GM23338 (cell line): ENCODE data around the gene EEA1. TPM values are rescaled to one million over a fixed set of nuclear protein-coding genes. Genes with fewer than 3 reads are reported as not detected.

Experiments used
- ATAC-seq: fragments of 200-7000 bp; cut with Tn5 transposase; 3 replicates; pipeline ENCODE4 v1.9.1; 2020
- DNase-seq: peaks from one replicate; pipeline ENCODE4 v3.0.0-alpha.2; 2015; ENCODE audit warnings: low spot score
- H2AFZ ChIP-seq: fragments of 200-600 bp; sonication (generic); 2 replicates; pipeline ENCODE4 v1.8.0; 2016; ENCODE audit warnings: antibody characterized with exemption, mild to moderate bottlenecking, moderate library complexity
- H3F3A ChIP-seq: fragments of 200-600 bp; sonication (generic); replicated peaks from 2 replicates; pipeline ENCODE4 v1.8.0; 2017; ENCODE audit warnings: antibody characterized with exemption, mixed run types, low read depth
- H3K27ac ChIP-seq: fragments of 200-600 bp; sonication (generic); 2 replicates; pipeline ENCODE4 v1.6.1; 2016; ENCODE audit warnings: low read depth
- H3K27me3 ChIP-seq: fragments of 200-600 bp; sonication (generic); 2 replicates; pipeline ENCODE4 v1.8.0; 2016; ENCODE audit warnings: mild to moderate bottlenecking, mixed run types, moderate library complexity; ENCODE audit not compliant: insufficient read depth
- H3K36me3 ChIP-seq: fragments of 200-600 bp; sonication (generic); 2 replicates; pipeline ENCODE4 v1.8.0; 2016; ENCODE audit warnings: mild to moderate bottlenecking; ENCODE audit not compliant: insufficient read depth
- H3K4me1 ChIP-seq: fragments of 200-600 bp; sonication (generic); 2 replicates; pipeline ENCODE4 v1.8.0; 2016; ENCODE audit warnings: mild to moderate bottlenecking, moderate library complexity; ENCODE audit not compliant: insufficient read depth
- H3K4me2 ChIP-seq: fragments of 200-600 bp; sonication (generic); 2 replicates; pipeline ENCODE4 v1.7.1; 2017; ENCODE audit warnings: mixed run types
- H3K4me3 ChIP-seq: fragments of 200-600 bp; sonication (generic); 2 replicates; pipeline ENCODE4 v1.6.1; 2016; ENCODE audit warnings: mixed run types
- H3K79me2 ChIP-seq: fragments of 200-600 bp; sonication (generic); replicated peaks from 2 replicates; pipeline ENCODE4 v1.8.0; 2017; ENCODE audit warnings: mild to moderate bottlenecking; ENCODE audit not compliant: insufficient read depth
- H3K9me2 ChIP-seq: fragments of 200-600 bp; sonication (generic); 2 replicates; pipeline ENCODE4 v1.8.0; 2017; ENCODE audit not compliant: insufficient read depth
- H4K20me1 ChIP-seq: fragments of 200-600 bp; sonication (generic); replicated peaks from 2 replicates; pipeline ENCODE4 v1.8.0; 2017; ENCODE audit warnings: mild to moderate bottlenecking; ENCODE audit not compliant: insufficient read depth
- H3K27ac Mint-ChIP-seq: 2 replicates; pipeline ENCODE4 v1.8.0; 2020; ENCODE audit warnings: inconsistent platforms, mild to moderate bottlenecking, moderate library complexity, mixed read lengths
- H3K27me3 Mint-ChIP-seq: 3 replicates; pipeline ENCODE4 v1.8.0; 2022; ENCODE audit warnings: low read depth, mild to moderate bottlenecking, moderate library complexity, mixed read lengths, inconsistent platforms; ENCODE audit not compliant: insufficient read depth, poor library complexity
- H3K36me3 Mint-ChIP-seq: 3 replicates; pipeline ENCODE4 v1.8.0; 2021; ENCODE audit warnings: low read depth, mild to moderate bottlenecking, inconsistent platforms, moderate library complexity, mixed read lengths
- H3K4me1 Mint-ChIP-seq: 3 replicates; pipeline ENCODE4 v1.8.0; 2020; ENCODE audit warnings: mild to moderate bottlenecking, inconsistent platforms, mixed read lengths
- H3K4me3 Mint-ChIP-seq: 3 replicates; pipeline ENCODE4 v1.8.0; 2021; ENCODE audit warnings: moderate library complexity, mild to moderate bottlenecking, inconsistent platforms, mixed read lengths
- H3K9me3 Mint-ChIP-seq: 3 replicates; pipeline ENCODE4 v1.8.0; 2020; ENCODE audit warnings: moderate library complexity, mild to moderate bottlenecking, inconsistent platforms, mixed read lengths
- CREB1 ChIP-seq: fragments of 250-450 bp; sonication (Bioruptor Pico); IDR thresholded peaks from 2 replicates; pipeline ENCODE4 v1.5.0; 2020; ENCODE audit warnings: low read depth, mild to moderate bottlenecking, moderate library complexity
- CTCF ChIP-seq, 2 experiments: fragments of 200-600 bp in 1 of 2; sonication (generic) in 1 of 2; conservative IDR thresholded peaks; 2 replicates each; pipeline versions ENCODE4 v1.5.1 to v1.6.1; 2016 to 2017; ENCODE audit warnings: antibody characterized with exemption in 2 of 2, low read depth in 2 of 2, mild to moderate bottlenecking in 2 of 2, moderate library complexity in 1 of 2
- EZH2phosphoT487 ChIP-seq: fragments of 200-600 bp; sonication (generic); IDR thresholded peaks from one replicate; pipeline ENCODE4 v1.8.1; 2018; ENCODE audit warnings: antibody characterized with exemption; ENCODE audit not compliant: unreplicated experiment
- NANOG ChIP-seq: IDR thresholded peaks from 2 replicates; pipeline ENCODE4 v1.6.1; 2016; ENCODE audit warnings: antibody characterized with exemption, borderline replicate concordance
- POLR2AphosphoS5 ChIP-seq: IDR thresholded peaks from 2 replicates; pipeline ENCODE4 v1.6.1; 2016; ENCODE audit warnings: antibody characterized with exemption, low read depth
- REST ChIP-seq: IDR thresholded peaks from one replicate; pipeline ENCODE4 v1.6.1; 2018; ENCODE audit warnings: antibody characterized with exemption; ENCODE audit not compliant: unreplicated experiment
- STAT1 ChIP-seq: IDR thresholded peaks from one replicate; pipeline ENCODE4 v1.6.1; 2016; ENCODE audit warnings: antibody characterized with exemption; ENCODE audit not compliant: unreplicated experiment
- ZNF114 ChIP-seq: fragments of 250-450 bp; sonication (Bioruptor Pico); IDR thresholded peaks from 2 replicates; pipeline ENCODE4 v1.5.0; 2020; ENCODE audit warnings: mild to moderate bottlenecking, moderate library complexity
- ZNF331 ChIP-seq: fragments of 250-450 bp; sonication (Bioruptor Pico); IDR thresholded peaks from 2 replicates; pipeline ENCODE4 v1.5.0; 2020; ENCODE audit warnings: low read depth, mild to moderate bottlenecking, moderate library complexity
- polyA plus RNA-seq: library from polyadenylated mRNA; unstranded; fragments of >200 nt; fragmentation: Nextera tagmentation; extraction: Ambion mirVana; gene quantifications from 2 replicates; pipeline ENCODE4 v1.2.1, GENCODE V29; 2016
- total RNA-seq: library from RNA; depleted of rRNA; stranded (reverse); fragments of >200 nt; shearing (Covaris generic); gene quantifications from 2 replicates; pipeline ENCODE4 v1.2.3, GENCODE V29; 2014

EEA1 gene
- total and polyA plus RNA-seq, 2 experiments from 2014 or later = 10.0 to 41.1 TPM

- Mint-ChIP-seq H3K27ac (no peak overlapping the region), H3K36me3 (peaks cover 10% of the 10 kb centered on the region)
- no peak for DNase-seq
Measured at GRCh38 chr12:92803903-92804302, 125.2 kb downstream of the EEA1 start.

GRCh38 chr12:92802906-92803305 is 126.2 kb downstream of the EEA1 start:
- Mint-ChIP-seq H3K4me3 (no peak overlapping the region), H3K36me3 (peaks cover 5% of the 10 kb centered on the region), H3K4me1 (no peaks in the 10 kb centered on the region), H3K27ac (no peak overlapping the region), H3K27me3 (no peaks in the 10 kb centered on the region), H3K9me3 (no peaks in the 10 kb centered on the region)
- DNase-seq = no peak
- Histone ChIP-seq H3K4me2 (no peak overlapping the region), H3K4me1 (no peaks in the 10 kb centered on the region), H2AFZ (no peak overlapping the region), H3K4me3 (no peak overlapping the region), H3K27me3 (no peaks in the 10 kb centered on the region), H4K20me1 (no peaks in the 10 kb centered on the region), H3K36me3 (peaks cover under 1% of the 10 kb centered on the region; the same call in 1 of the 2 replicates), H3F3A (no peaks in the 10 kb centered on the region), H3K9me2 (no peaks in the 10 kb centered on the region; the same call in 1 of the 2 replicates), H3K27ac (no peak overlapping the region), H3K79me2 (no peaks in the 10 kb centered on the region)
- ATAC-seq = no peak
- no peak for TF ChIP-seq CTCF (conservative IDR thresholded peaks at IDR 0.05; ENCODE audit: low read depth in 2 of 2)
- TF ChIP-seq REST = no peak
- TF ChIP-seq CREB1 (CRISPR knock-in tag) = no peak
- TF ChIP-seq ZNF114 (CRISPR knock-in tag) = no peak
- no peak for TF ChIP-seq EZH2phosphoT487

More at GRCh38 chr12:92803903-92804302, 125.2 kb downstream of the EEA1 start:
- Mint-ChIP-seq H3K27me3 (no peaks in the 10 kb centered on the region), H3K4me3 (no peak overlapping the region), H3K4me1 (no peaks in the 10 kb centered on the region), H3K9me3 (no peaks in the 10 kb centered on the region)
- Histone ChIP-seq H3K9me2 (no peaks in the 10 kb centered on the region; the same call in 1 of the 2 replicates), H3K4me2 (no peak overlapping the region), H3K27ac (no peak overlapping the region), H2AFZ (no peak overlapping the region), H3F3A (no peaks in the 10 kb centered on the region), H3K79me2 (no peaks in the 10 kb centered on the region), H3K4me1 (no peaks in the 10 kb centered on the region), H4K20me1 (no peaks in the 10 kb centered on the region), H3K27me3 (no peaks in the 10 kb centered on the region), H3K36me3 (no peaks in the 10 kb centered on the region), H3K4me3 (no peak overlapping the region)
- TF ChIP-seq ZNF331 (CRISPR knock-in tag) = no peak
- TF ChIP-seq ZNF114 (CRISPR knock-in tag) = no peak
- no peak for TF ChIP-seq NANOG
- no peak for TF ChIP-seq POLR2AphosphoS5
- no peak for TF ChIP-seq STAT1
- no peak for TF ChIP-seq EZH2phosphoT487
- TF ChIP-seq REST = no peak
- ATAC-seq = no peak
